DOHH2 (cell line): Measurements from ENCODE around the gene UNC13B.

Experiments used
- H3F3A ChIP-seq: fragments of 200-600 bp; sonication (generic), shearing (Covaris generic); 2 replicates; pipeline ENCODE4 v1.6.0; 2016; ENCODE audit warnings: antibody characterized with exemption, mild to moderate bottlenecking; ENCODE audit not compliant: control insufficient read depth, insufficient read depth
- H3K27ac ChIP-seq: fragments of 200-600 bp; sonication (generic); 2 replicates; pipeline ENCODE4 v1.5.1; 2014; ENCODE audit warnings: low read depth, mild to moderate bottlenecking, low read length, moderate library complexity
- H3K27me3 ChIP-seq: fragments of 200-600 bp; sonication (generic); 2 replicates; pipeline ENCODE4 v1.6.1; 2014; ENCODE audit warnings: mild to moderate bottlenecking, low read length, mixed read lengths; ENCODE audit not compliant: control insufficient read depth
- H3K36me3 ChIP-seq: fragments of 200-600 bp; sonication (generic); 2 replicates; pipeline ENCODE4 v1.6.1; 2014; ENCODE audit warnings: mild to moderate bottlenecking, low read length, moderate library complexity, mixed read lengths; ENCODE audit not compliant: control insufficient read depth
- H3K4me1 ChIP-seq: fragments of 200-600 bp; sonication (generic); 2 replicates; pipeline ENCODE4 v1.6.1; 2014; ENCODE audit warnings: mild to moderate bottlenecking, low read length, mixed read lengths; ENCODE audit not compliant: control insufficient read depth
- H3K4me2 ChIP-seq: fragments of 200-600 bp; sonication (generic); 2 replicates; pipeline ENCODE4 v1.6.0; 2014; ENCODE audit warnings: mild to moderate bottlenecking, low read length, moderate library complexity
- H3K4me3 ChIP-seq: fragments of 200-600 bp; sonication (generic); 2 replicates; pipeline ENCODE4 v1.5.1; 2014; ENCODE audit warnings: mild to moderate bottlenecking, low read length, mixed read lengths
- H3K79me2 ChIP-seq: fragments of 200-600 bp; sonication (generic); 2 replicates; pipeline ENCODE4 v1.6.1; 2014; ENCODE audit warnings: mild to moderate bottlenecking, low read length, mixed read lengths; ENCODE audit not compliant: control insufficient read depth
- H3K9me2 ChIP-seq: fragments of 200-600 bp; sonication (generic); replicated peaks from 2 replicates; pipeline ENCODE4 v1.6.1; 2014; ENCODE audit warnings: mild to moderate bottlenecking, low read length, mixed read lengths; ENCODE audit not compliant: control insufficient read depth
- H3K9me3 ChIP-seq: fragments of 200-600 bp; sonication (generic); 2 replicates; pipeline ENCODE4 v1.6.1; 2014; ENCODE audit warnings: antibody characterized with exemption, low read length, mixed read lengths; ENCODE audit not compliant: control insufficient read depth, insufficient read depth
- H4K20me1 ChIP-seq: fragments of 200-600 bp; sonication (generic); 2 replicates; pipeline ENCODE4 v1.6.0; 2014; ENCODE audit warnings: low read depth, mild to moderate bottlenecking, antibody characterized with exemption, low read length, moderate library complexity; ENCODE audit not compliant: control insufficient read depth, insufficient read depth
- EZH2phosphoT487 ChIP-seq: fragments of 200-600 bp; sonication (generic); IDR thresholded peaks from 2 replicates; pipeline ENCODE4 v1.6.1; 2017; ENCODE audit warnings: borderline replicate concordance, mild to moderate bottlenecking, antibody characterized with exemption, low read length, moderate library complexity, mixed read lengths
- TF ChIP-seq, protein P1 (sequence below): fragments of 200-600 bp; sonication (generic); IDR thresholded peaks from one replicate; pipeline ENCODE4 v1.5.1; 2014; ENCODE audit warnings: antibody characterized with exemption, mild to moderate bottlenecking, low read depth, low read length; ENCODE audit not compliant: poor library complexity, severe bottlenecking

UNC13B gene

DNA sequence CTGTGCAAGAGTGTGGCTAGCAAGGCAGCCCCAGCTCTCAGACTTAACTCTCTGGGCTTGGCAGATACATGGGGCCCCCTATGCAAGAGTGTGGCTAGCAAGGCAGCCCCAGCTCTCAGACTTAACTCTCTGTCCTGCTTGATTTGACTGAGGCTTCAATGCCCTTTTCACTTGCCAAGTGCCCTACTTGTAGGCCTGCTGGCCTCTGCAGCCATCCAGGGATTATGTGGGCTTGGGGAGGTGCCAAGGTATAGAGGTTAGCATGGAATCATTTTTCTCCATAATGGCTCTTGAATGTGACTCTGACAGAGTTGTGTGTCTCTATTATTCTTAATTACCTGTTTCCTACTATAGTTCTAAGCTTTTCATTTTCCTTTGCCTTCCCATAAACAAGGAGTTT, 212.6 kb downstream of the UNC13B start:
- H3K27me3 ChIP-seq: no peaks in the 10 kb centered on the region
- TF ChIP-seq, protein P1, sequence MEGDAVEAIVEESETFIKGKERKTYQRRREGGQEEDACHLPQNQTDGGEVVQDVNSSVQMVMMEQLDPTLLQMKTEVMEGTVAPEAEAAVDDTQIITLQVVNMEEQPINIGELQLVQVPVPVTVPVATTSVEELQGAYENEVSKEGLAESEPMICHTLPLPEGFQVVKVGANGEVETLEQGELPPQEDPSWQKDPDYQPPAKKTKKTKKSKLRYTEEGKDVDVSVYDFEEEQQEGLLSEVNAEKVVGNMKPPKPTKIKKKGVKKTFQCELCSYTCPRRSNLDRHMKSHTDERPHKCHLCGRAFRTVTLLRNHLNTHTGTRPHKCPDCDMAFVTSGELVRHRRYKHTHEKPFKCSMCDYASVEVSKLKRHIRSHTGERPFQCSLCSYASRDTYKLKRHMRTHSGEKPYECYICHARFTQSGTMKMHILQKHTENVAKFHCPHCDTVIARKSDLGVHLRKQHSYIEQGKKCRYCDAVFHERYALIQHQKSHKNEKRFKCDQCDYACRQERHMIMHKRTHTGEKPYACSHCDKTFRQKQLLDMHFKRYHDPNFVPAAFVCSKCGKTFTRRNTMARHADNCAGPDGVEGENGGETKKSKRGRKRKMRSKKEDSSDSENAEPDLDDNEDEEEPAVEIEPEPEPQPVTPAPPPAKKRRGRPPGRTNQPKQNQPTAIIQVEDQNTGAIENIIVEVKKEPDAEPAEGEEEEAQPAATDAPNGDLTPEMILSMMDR: no peak
- TF ChIP-seq EZH2phosphoT487: no peak
- no peak overlapping the region for H3K27ac ChIP-seq
- H3K36me3 ChIP-seq: no peaks in the 10 kb centered on the region
- no peaks in the 10 kb centered on the region for H3K9me3 ChIP-seq
- H3K4me2 ChIP-seq: no peak overlapping the region
- no peaks in the 10 kb centered on the region for H3K4me1 ChIP-seq
- H4K20me1 ChIP-seq: no peaks in the 10 kb centered on the region
- H3K9me2 ChIP-seq: no peaks in the 10 kb centered on the region; the same call in 1 of the 2 replicates
- no peaks in the 10 kb centered on the region for H3F3A ChIP-seq
- H3K79me2 ChIP-seq: no peaks in the 10 kb centered on the region
- H3K4me3 ChIP-seq: no peak overlapping the region

GRCh38 chr9:35374910-35375309, 213.1 kb downstream of the UNC13B start:
- no peak overlapping the region for H3K4me2 ChIP-seq
- TF ChIP-seq, protein P1: no peak
- TF ChIP-seq EZH2phosphoT487: no peak
- H3K4me1 ChIP-seq: no peaks in the 10 kb centered on the region
- H3K79me2 ChIP-seq: no peaks in the 10 kb centered on the region
- H3K27me3 ChIP-seq: no peaks in the 10 kb centered on the region
- H3K36me3 ChIP-seq: no peaks in the 10 kb centered on the region
- no peaks in the 10 kb centered on the region for H3K9me3 ChIP-seq
- H3K27ac ChIP-seq: no peak overlapping the region
- no peak overlapping the region for H3K4me3 ChIP-seq
- no peaks in the 10 kb centered on the region; the same call in 1 of the 2 replicates for H3K9me2 ChIP-seq
- no peaks in the 10 kb centered on the region for H3F3A ChIP-seq
- no peaks in the 10 kb centered on the region for H4K20me1 ChIP-seq

GRCh38 chr9:35380039-35380438, 218.2 kb downstream of the UNC13B start:
- Histone ChIP-seq H3F3A (no peaks in the 10 kb centered on the region), H3K79me2 (no peaks in the 10 kb centered on the region), H3K27ac (no peak overlapping the region), H3K4me2 (no peak overlapping the region), H3K36me3 (no peaks in the 10 kb centered on the region), H3K9me3 (no peaks in the 10 kb centered on the region), H3K27me3 (no peaks in the 10 kb centered on the region; the same call in 1 of the 2 replicates), H3K4me1 (no peaks in the 10 kb centered on the region), H4K20me1 (no peaks in the 10 kb centered on the region), H3K4me3 (no peak overlapping the region), H3K9me2 (no peaks in the 10 kb centered on the region)
- TF ChIP-seq EZH2phosphoT487: no peak
- TF ChIP-seq, protein P1: no peak
